KBM-7 (cell line): ENCODE results near the gene ACTN4.

ENCODE experiments used
- DNase-seq: peaks from one replicate; pipeline ENCODE4 v3.0.0-alpha.2; 2015
- in situ Hi-C: fragments of 300-500 bp; cut with MboI; formaldehyde crosslinking; loops from 2 replicates; pipeline ENCODE4 v1.14.3; 2020; ENCODE audit warnings: low sequenced_read_pairs, low pct_unique_long_range_greater_than_20kb, mixed read lengths

Gene ACTN4

DNA sequence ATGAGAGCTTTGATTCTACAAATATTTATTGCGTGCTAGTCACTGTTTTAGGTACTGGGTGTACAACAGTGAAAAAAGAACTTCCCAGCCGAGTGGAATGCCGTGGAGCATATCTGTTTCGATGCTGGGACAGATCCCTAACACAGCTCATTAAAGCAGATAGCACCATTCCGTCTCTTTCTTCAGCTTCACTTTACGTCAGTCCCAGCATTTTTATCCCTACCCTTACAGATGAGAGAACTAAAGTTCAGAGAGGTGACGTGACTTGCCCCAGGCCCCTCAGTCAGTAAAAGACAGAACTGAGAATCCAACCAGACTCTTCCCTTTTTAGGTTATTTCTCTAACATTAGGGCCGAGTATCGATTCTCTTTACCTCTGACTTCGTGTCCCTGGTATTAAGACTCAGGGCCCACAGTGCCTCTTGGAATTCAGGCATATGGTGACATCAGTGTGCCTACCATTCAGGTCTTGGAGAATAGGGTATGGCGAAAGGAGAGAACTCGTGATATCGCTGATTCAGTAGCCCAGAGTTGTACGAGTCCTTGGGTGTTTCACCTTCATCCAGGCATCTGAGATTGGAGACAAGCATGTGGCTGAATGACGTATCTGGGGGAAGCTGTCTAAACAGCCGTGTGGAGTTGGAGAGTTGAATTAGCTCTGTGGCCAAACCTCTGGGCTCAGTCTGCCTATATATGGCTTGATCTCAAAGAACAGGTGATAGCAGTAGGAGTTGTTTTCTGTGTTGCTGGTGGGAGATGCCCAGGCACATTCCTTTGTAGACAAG, 27.1 kb downstream of the ACTN4 start:
- in situ Hi-C loops, result no loop called here

DNA sequence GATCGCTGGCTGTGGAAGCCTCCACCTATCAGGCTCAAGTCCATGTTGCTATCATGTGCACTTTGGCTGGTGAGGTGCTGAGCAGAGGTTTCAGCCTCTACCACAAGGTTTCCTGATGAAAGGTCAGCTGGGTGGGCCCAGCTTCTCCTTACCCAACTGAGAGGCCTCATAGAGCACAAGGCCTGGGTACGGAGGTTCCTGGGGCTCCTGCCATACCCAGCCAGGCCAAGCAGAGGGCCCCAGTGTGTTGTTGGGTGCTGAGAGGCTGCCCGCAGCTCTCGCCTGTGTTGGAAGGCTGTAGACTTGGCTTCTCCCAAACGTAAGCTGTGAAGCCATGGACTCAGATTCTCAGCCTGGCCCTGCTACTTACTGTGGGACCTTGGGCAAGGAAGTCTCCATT, 28.2 kb downstream of the ACTN4 start:
- DNase-seq, result peak; percentile 54
- in situ Hi-C loops, result no loop called here

More for the DNA sequence above, 27.1 kb downstream of the ACTN4 start:
- no peak for DNase-seq

DNA sequence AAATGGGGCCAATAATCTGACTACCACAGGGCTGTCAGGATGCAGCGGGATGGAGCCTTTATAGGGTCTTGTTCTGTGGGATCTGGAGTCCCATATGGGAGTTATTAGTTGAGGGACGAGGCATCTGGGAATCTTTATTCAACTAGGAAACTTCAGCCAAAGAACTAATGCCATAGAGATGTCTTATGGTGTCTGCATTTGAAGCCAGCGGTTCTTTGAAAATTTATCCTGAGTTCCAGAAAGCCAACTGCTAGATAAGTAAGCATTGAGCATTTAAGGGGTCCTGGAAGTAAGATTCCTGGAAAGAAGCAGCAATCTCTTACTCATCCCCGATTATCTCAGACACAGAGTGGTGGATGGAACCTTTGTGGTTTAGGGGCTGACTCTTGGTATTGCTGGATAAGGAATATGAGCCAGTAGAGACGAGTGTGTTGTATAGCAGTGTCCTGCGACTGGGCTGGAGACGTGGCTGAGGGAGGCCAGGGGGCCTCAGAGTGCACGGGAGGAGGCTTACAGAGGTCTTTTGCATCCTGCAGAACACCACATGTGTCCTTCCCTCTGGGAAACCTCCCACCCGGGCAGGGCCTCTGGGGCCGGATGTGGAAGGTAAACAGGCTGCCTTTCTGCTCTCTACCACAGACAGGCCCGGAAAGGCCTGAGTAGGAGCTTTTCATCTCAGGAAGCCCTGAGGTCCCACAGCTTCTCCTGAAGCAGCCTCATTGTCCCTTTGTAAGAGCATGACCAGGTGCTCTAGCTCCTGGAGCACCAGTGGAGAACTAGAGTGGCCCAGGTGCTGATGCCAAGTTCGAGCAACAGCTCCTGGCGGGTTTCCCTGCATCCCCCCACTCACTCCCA, 28.8 kb downstream of the ACTN4 start:
- DNase-seq, result peak; percentile 91
- in situ Hi-C loops, result no loop called here

DNA sequence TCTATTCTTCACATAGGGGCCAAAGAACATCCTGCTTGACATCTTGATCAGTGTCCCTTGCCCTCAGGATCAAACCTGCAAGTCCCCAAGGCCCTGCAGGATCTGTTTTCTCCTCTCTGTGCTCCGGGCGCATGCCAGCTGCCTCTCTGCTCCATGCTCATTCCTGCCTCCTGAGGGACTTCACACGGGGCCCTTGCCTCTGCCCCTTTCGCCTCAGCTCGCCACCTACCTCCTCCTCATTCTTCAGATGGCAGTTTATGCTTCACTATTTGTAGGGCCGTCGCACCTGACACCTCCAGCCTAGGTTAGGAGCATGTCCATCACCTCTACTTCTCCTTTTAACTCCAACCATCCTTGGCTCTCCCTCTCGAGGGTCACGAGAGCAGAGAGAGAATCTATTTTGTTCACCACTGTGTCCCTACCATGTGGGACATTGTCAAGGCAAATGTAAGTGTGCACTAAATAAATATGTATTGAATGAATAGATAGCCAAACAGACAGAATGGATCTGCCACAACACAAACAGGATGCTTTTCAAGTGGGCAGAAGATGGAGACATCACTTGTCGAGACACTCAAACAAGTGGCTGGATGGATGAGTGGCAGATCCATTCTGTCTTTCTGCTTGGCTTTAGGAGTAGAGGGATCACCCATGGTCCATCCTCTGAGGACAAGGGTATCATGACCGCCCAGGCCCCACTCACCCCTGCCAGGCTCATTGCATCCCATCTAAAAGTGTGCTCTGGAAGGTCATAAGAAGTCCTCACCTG, 29.6 kb downstream of the ACTN4 start:
- in situ Hi-C loops, result no loop called here
- no peak for DNase-seq

DNA sequence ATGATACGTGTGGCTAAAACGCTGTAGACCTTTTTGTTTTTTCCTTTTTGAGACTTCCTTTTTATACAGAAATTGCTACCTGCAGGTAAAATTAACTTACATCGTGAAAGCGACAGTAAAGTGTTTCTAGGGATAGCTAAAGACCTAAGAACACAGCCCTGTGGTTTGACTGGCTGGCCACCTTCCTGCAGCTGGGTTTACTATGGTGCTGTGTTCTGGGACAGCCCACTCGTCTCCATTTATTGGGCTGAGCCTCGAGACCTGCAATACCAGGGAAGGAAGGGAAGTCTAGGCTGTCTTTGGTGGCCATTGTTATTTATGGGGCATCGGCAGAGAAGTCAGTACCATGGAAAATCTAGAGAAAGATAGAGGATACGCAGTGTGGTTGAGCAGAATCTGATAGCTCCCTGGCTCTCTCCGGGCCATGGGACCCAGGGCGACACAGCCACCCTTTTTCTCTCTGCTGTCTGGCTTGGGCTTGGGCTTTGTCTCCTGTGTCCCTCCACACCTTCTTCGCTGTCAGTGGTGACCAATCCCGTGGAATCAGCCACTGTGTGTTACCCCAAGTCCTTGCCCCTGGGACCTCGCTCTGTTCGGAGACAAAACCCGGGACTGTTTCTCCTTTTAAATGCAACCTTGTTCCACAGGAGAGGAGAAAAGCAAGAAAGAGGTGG, 30.9 kb downstream of the ACTN4 start:
- no peak for DNase-seq
- in situ Hi-C loops, result no loop called here

DNA sequence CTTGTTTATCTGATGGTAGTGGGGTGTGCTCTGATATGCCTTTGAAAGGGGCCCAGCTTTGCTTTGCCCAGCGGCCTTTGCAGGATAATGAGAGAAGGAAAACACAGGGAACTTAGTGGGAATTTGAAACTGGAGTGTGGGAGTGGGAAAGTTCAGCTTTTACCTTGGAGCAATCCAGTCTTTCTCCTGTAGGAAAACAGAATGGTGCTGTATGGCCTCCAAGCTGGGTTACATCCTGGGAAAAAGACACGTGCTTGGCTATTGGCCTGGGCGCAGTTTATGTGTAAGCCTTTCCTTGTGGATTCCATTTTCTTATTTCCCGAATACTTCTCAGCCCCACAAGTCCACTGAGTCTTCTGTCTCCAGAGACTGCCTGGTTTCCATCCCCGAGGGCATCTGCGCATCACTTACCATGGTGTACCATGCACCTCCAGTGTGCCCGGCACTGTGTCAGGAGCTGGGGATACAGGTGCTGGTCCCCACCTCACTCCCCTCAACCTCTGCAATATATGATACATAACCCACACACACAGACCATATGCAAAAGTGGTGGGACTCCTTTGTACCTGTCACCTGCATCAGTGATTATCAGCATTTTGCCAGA, 31.5 kb downstream of the ACTN4 start:
- no peak for DNase-seq
- in situ Hi-C loops, result no loop called here

DNA sequence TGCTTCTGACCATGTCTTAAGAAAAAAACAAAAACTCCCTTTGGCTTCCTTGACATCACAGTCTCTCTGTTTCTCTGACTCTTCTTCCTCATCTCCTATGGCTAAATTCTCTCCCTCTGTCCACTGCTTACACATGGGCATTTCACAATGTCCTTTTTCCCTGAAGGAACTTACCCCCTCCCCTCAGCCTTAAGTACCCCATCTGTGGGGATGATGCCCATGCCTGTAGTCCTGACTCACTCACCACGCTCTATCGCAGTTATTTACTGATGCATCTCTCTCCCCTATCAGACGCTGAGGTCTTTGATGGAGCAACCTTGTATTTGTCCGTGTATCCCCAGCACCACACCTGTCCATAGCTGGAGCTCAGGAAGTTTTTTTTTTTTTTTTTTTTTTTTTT, 32.4 kb downstream of the ACTN4 start:
- in situ Hi-C loops, result no loop called here
- no peak for DNase-seq

DNA sequence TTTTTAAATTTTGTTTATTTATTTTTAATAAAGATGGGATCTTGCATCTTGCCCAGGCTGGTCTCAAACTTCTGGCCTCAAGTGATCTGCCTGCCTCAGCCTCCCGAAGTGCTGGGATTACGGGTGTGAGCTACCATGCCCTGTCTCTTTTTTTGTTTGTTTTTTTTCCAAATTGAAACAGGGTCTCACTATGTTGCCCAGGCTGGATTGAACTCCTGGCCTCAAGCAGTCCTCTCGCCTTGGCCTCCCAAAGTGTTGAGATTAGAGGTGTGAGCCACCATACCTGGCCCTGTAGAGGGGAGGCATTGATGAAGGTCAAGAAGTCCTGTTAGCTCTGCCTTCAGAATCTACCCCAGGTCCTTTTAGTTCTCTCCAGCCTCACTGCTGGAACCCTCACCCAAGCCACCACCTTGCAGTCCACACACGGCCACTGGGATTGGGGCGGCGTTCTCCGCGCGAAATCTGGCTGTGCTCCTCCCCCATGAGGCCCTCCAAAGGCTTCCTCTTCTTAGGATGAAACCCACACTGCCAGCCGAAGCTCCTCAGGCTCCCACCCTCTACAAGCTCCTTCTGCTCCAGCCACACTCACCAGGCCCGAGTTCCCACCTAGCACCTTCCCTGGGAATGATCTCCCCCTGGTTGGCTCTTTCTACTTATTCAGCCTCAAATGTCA, 34.9 kb downstream of the ACTN4 start:
- DNase-seq, result no peak

DNA sequence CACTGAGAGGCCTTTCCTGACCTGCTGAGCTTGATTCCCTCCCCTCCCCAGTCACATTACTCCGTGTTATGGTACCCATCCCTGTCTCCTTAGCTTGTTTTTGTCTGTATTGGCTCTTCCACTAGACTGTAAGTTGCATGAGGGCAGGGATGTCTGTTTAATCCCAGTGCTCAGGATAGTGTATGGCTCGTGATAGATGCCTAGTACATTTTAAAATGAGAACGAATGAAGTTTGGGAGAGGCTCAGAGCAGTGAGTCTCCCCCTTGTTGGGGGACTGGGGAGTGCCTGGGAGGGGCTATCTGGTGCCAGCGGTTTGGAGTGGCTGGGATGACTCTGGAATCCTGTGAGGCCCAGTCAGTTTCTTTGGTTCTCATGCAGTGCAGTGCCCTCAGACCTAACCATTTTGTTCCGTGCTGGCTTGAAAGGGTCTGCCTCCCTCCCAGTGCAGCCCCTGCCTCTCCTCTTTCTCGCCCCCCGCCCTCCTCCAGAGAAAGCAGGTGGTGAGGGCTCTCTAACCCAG, 35.5 kb downstream of the ACTN4 start:
- in situ Hi-C loops, result no loop called here
- no peak for DNase-seq

More for the DNA sequence above, 34.9 kb downstream of the ACTN4 start:
- in situ Hi-C loops, result no loop called here

DNA sequence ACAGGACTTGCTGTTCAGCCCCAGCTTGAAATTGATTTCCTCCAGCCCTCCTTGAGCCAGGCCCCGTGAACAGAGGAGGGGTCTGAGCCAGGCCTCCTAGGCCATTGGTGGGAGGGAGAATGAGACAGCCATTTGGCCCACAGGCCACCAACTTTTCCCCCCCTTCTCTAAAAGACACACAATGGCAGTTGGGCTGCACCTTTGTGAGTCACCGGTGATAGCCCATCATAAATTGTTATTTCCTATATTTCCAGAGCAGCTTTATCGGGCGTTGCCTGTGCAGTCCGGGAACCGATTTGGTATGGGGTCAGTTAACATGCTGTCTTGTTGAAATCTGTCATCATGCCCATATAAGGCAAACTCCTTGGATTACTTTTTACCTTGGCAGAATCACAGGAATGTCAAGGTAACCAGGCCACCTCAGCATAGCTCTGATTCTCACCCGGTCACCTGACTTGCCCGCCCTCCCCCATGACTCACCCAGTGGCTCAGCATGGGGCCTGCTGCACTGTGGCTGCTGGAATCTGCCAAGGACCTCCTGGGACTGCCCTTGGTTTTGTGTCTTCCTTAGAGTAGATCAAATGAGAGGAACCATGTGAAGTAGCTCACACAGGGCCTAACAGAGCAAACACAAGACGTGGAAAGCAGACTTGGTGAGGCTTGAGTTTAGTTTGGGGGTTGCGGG, 36.1 kb downstream of the ACTN4 start:
- peak; percentile 77 for DNase-seq
- in situ Hi-C loops, result no loop called here

DNA sequence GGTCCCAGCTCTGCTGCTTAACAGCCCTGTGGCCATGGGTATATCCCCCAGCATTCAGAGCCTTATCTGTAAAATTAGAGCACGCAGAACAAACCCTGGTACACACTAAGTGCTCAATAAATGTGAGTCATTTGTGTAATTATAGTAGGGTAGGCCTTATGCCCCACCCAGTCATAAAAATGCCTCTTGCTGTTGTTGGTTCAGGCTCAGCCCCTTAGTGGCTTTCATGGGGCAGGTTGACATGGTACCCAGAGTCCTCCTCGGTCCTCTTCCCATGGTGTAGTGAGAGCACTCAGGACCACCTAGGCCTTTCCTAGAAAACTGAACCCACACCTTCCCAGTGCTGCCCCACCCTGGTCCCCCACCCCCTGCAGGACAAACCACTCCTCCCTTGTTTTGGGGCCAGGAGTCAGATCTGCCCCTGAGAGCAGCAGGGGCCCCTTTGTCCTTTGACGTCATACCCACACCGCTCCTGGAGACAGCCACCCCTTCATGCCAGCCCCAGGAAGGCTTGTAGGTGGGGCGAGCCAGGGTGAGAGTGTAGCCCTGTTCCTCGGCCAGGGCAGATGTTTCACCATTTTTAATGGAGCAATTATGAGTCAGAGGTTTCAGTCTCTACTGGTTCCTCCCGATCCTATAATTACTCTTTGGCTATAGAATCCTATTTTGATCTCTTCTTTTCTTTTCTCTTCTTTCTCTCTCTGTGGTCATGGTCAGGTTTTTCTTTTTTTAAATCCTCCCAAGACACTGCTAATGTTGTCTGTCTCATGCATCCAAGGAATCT, 36.8 kb downstream of the ACTN4 start:
- in situ Hi-C loops, result no loop called here
- DNase-seq, result no peak

DNA sequence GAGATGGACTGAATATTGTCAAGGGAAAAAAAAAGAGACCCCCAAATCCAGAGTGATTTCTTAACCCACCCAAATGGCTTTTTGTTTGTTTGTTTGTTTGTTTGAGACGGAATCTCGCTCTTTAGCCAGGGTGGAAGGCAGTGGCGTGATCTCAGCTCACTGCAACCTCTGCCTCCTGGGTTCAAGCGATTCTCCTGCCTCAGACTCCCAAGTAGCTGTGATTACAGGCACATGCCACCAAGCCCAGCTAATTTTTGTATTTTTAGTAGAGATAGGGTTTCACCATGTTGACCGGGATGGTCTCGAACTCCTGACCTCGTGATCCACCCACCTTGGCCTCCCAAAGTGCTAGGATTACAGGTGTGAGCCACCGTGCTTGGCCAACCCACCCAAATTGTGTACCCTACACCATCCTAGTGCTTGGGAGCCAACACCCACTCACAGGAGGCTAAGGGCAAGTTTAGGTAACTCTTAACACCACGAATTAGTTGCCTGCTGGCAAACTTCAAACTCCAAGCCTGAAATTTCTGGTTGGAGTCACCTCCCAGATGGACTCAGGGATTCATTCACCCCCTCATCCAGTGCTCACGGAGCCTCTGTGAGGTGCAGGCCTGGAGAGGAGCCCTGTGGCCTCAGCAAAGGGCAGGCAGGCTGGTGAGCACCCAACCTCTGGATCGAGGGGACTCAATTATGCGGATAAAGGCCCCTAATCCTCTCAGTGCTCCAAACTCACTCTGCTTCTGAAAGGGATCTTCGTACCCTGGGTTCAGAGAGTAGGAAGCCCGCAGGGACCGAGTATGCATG, 37.6 kb downstream of the ACTN4 start:
- DNase-seq, result no peak

DNA sequence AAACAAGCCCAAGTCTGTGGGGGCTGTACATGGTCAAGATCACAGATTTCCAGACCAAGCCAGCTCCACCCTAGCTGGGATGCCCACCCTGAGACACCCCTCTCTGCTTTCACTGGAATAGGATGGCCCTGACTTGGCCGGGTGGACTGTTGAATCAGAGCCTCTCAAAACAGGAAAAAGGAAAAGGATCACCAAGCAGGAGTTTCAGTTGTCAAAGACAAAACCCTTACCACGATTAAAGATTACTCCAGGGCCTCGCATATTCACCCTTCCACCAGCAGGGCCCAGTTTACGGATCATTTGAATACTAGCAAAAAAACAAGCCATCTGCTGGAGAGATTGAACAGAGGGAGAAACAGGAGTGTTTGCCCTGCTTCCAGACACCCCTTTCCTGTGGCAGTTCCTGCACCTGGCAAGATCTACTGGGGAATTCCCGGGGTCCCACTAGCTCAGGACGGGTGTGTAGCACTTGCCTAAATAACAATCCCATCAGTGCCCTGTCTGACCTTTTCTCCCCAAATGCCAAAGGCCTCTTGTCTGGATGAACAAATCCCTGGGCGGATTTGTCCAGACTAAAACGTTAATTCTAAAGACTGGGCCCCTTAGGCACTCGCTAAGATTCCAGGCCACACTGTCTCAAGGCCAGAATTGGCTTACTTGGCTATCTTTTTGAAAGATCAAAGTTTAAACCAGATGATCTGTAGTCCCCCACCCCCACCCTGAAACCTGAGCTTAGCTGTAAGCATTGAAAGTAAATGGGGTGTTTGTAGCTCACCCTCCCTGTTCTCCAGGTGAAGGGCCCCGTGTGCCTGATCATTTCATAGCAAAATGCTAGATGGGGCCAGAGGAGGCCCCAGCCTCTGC, 38.4 kb downstream of the ACTN4 start:
- in situ Hi-C loops, result no loop called here
- DNase-seq, result no peak

More for the DNA sequence above, 37.6 kb downstream of the ACTN4 start:
- in situ Hi-C loops, result no loop called here

DNA sequence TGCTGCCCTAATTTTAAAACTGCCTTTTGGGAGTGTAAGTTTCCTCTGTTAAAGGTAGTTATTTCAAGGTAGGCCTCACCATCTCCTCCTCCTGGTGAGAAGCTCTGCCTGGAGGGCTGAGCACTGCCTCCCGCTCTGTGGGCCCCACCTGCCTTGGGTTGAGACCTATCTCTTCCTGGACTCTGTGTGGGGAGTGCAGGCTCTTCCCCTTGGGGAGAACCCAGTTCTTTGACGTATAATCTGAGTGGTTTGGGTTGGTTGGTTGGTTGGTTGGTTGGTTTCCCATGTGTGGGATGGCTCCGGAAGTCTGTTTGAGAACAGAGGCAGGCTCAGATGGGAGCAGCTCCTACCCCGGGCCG, 39.1 kb downstream of the ACTN4 start:
- peak; percentile 77 for DNase-seq
- in situ Hi-C loops, result no loop called here

DNA sequence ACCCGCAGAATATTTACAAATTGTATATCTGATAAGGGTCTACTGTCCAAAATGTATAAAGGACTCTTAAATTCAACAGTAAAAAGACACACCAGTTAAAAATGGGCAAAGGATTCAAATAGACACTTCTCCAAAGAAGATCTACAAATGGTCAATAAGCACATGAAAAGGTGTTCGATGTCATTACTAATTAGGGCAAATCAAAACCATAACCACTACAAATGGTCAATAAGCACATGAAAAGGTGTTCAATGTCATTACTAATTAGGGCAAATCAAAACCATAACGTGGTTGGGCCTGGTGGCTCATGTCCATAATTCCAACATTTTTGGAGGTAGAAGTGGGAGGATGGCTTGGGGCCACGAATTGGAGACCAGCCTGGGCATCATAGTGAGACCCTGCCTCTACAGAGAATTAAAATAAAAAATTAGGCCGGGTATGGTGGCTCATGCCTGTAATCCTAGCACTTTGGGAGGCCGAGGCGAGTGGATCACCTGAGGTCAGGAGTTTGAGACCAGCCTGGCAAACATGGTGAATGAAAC, 40.5 kb downstream of the ACTN4 start:
- no peak for DNase-seq
- in situ Hi-C loops, result no loop called here
